HG02970 (cell line): ENCODE measurements around the gene MAGEA2B.
"Not testable (repeated sequence)": the region's sequence is repeated elsewhere in the genome, so short reads cannot be mapped to it uniquely, and the experiment has no call there.

ENCODE experiments used
- ATAC-seq: cut with Tn5 transposase; IDR thresholded peaks from one replicate; pipeline ENCODE4 v1.9.1; 2021; ENCODE audit warnings: mild to moderate bottlenecking, moderate library complexity, moderate number of reproducible peaks; ENCODE audit not compliant: unreplicated experiment, low FRiP score

The MAGEA2B gene

GRCh38 chrX:152713815-152714787 lies at the start of gene MAGEA2B:
TSS of gene MAGEA2B (plus strand) at chrX:152714628. CDS start at chrX:152717107, 2,479 bp downstream.
- not testable (repeated sequence) for ATAC-seq

- ATAC-seq = no peak
Observed at GRCh38 chrX:152674135-152674534, 40.3 kb upstream of the MAGEA2B start.

GRCh38 chrX:152674652-152675051 lies 39.8 kb upstream of the MAGEA2B start:
- ATAC-seq = not testable (repeated sequence)

- ATAC-seq = peak; percentile 54
Observed at GRCh38 chrX:152681012-152681411, 33.4 kb upstream of the MAGEA2B start.

- not testable (repeated sequence) for ATAC-seq
Observed at GRCh38 chrX:152697952-152698931, 16.2 kb upstream of the MAGEA2B start, which contains the start of gene MAGEA3. TSS of gene MAGEA3 (plus strand) at chrX:152698794. CDS start at chrX:152700833, 2,039 bp downstream.

- ATAC-seq = not testable (repeated sequence)
Observed at GRCh38 chrX:152700390-152700789, 14.0 kb upstream of the MAGEA2B start.

GRCh38 chrX:152706500-152706899 lies 7.9 kb upstream of the MAGEA2B start:
- not testable (repeated sequence) for ATAC-seq

GRCh38 chrX:152709173-152709572 lies 5.3 kb upstream of the MAGEA2B start, which contains the start of gene CSAG2:
TSS of gene CSAG2 (minus strand) at chrX:152709273. CDS start at chrX:152709112, 161 bp downstream.
- ATAC-seq = not testable (repeated sequence)

GRCh38 chrX:152713195-152713594 lies 1.2 kb upstream of the MAGEA2B start:
- ATAC-seq = not testable (repeated sequence)

GRCh38 chrX:152725409-152725808 lies 11.0 kb downstream of the MAGEA2B start:
- ATAC-seq = no peak

- no peak for ATAC-seq
Observed at GRCh38 chrX:152733261-152733975, 19.0 kb downstream of the MAGEA2B start, which contains the start of the genes CSAG1 and MAGEA12. TSS of gene CSAG1 (minus strand) at chrX:152733721. CDS start at chrX:152732460, 1,261 bp downstream. TSS of gene MAGEA12 (plus strand) at chrX:152733757. CDS start at chrX:152736162, 2,405 bp downstream.

GRCh38 chrX:152734143-152734858 lies 19.9 kb downstream of the MAGEA2B start:
- ATAC-seq = not testable (repeated sequence)

- no peak for ATAC-seq
Observed at GRCh38 chrX:152735101-152735500, 20.7 kb downstream of the MAGEA2B start.

GRCh38 chrX:152735860-152736511 lies 21.6 kb downstream of the MAGEA2B start:
- no peak for ATAC-seq

GRCh38 chrX:152736528-152736927 lies 22.1 kb downstream of the MAGEA2B start:
- not testable (repeated sequence) for ATAC-seq

GRCh38 chrX:152738560-152738959 lies 24.1 kb downstream of the MAGEA2B start:
- ATAC-seq = no peak

GRCh38 chrX:152753686-152754650 lies 39.5 kb downstream of the MAGEA2B start, which contains the start of gene MAGEA2:
TSS of gene MAGEA2 (minus strand) at chrX:152753842. CDS start at chrX:152751363, 2,479 bp downstream.
- not testable (repeated sequence) for ATAC-seq
